Smooth muscle cell (in vitro differentiated cells): ENCODE measurements around the gene RPS6KA6. TPM values are rescaled to one million over a fixed set of nuclear protein-coding genes. Genes with fewer than 3 reads are reported as not detected.

Source experiments
- DNase-seq: peaks from one replicate; lab custom pipeline; 2025; ENCODE audit not compliant: unreplicated experiment; lab: John Stamatoyannopoulos, UW
- H2AFZ ChIP-seq: fragments of 200-600 bp; sonication (generic); 2 replicates; pipeline ENCODE4 v1.6.0; 2016; ENCODE audit warnings: antibody characterized with exemption, low read depth, mild to moderate bottlenecking
- H3F3A ChIP-seq: fragments of 200-600 bp; sonication (generic); 2 replicates; pipeline ENCODE4 v1.6.0; 2017; ENCODE audit warnings: antibody characterized with exemption, low read depth
- H3K27ac ChIP-seq: fragments of 200-600 bp; sonication (generic); 2 replicates; pipeline ENCODE4 v1.5.1; 2016; ENCODE audit warnings: low read depth, mild to moderate bottlenecking
- H3K27me3 ChIP-seq: fragments of 200-600 bp; sonication (generic); 2 replicates; pipeline ENCODE4 v1.6.1; 2016; ENCODE audit warnings: low read depth, mild to moderate bottlenecking
- H3K36me3 ChIP-seq: fragments of 200-600 bp; sonication (generic); 2 replicates; pipeline ENCODE4 v1.5.1; 2016; ENCODE audit warnings: low read depth
- H3K4me1 ChIP-seq: fragments of 200-600 bp; sonication (generic); 2 replicates; pipeline ENCODE4 v1.5.1; 2016; ENCODE audit warnings: low read depth
- H3K4me2 ChIP-seq: fragments of 200-600 bp; sonication (generic); 2 replicates; pipeline ENCODE4 v1.6.0; 2016; ENCODE audit warnings: mild to moderate bottlenecking
- H3K4me3 ChIP-seq: fragments of 200-600 bp; sonication (generic); 2 replicates; pipeline ENCODE4 v1.5.1; 2016; ENCODE audit warnings: mild to moderate bottlenecking
- H3K79me2 ChIP-seq: fragments of 200-600 bp; sonication (generic); 2 replicates; pipeline ENCODE4 v1.6.0; 2016; ENCODE audit warnings: low read depth, mild to moderate bottlenecking
- H3K9ac ChIP-seq: fragments of 200-600 bp; sonication (generic); 2 replicates; pipeline ENCODE4 v1.6.0; 2016; ENCODE audit warnings: low read depth
- H3K9me3 ChIP-seq: fragments of 200-600 bp; sonication (generic); replicated peaks from 2 replicates; pipeline ENCODE4 v1.5.1; 2016; ENCODE audit warnings: low read depth
- H4K20me1 ChIP-seq: fragments of 200-600 bp; sonication (generic); 2 replicates; pipeline ENCODE4 v1.6.0; 2016; ENCODE audit warnings: low read depth
- CTCF ChIP-seq: fragments of 200-600 bp; sonication (generic); IDR thresholded peaks from 2 replicates; pipeline ENCODE4 v1.5.1; 2017; ENCODE audit warnings: borderline replicate concordance, mild to moderate bottlenecking, antibody characterized with exemption; ENCODE audit not compliant: insufficient read depth, poor library complexity, severe bottlenecking
- WGBS: methylation state at CpG from one replicate; pipeline ENCODE4 v1.1.7; 2016; ENCODE audit warnings: low lambda C conversion rate; 5-methylcytosine and 5-hydroxymethylcytosine counted together
- polyA plus RNA-seq: library from polyadenylated mRNA; unstranded; fragments of >200 nt; fragmentation: Nextera tagmentation; extraction: Ambion mirVana; gene quantifications from 2 replicates; pipeline ENCODE4 v1.2.1, GENCODE V29; 2016
- total RNA-seq: library from RNA; depleted of rRNA; stranded (reverse); fragments of >200 nt; gene quantifications from 2 replicates; pipeline ENCODE4 v1.2.3, GENCODE V29; 2014

Gene RPS6KA6
- total and polyA plus RNA-seq, 2 experiments from 2014 or later, result 0.98 to 4.4 TPM

GRCh38 chrX:84144281-84144680, 43.7 kb downstream of the RPS6KA6 start:
- Histone ChIP-seq H3F3A (no peaks in the 10 kb centered on the region), H3K9me3 (no peaks in the 10 kb centered on the region), H3K4me1 (no peaks in the 10 kb centered on the region), H4K20me1 (no peaks in the 10 kb centered on the region), H3K4me2 (no peak overlapping the region), H3K79me2 (no peaks in the 10 kb centered on the region), H3K27ac (no peak overlapping the region), H3K4me3 (no peak overlapping the region), H3K36me3 (no peaks in the 10 kb centered on the region), H3K27me3 (no peaks in the 10 kb centered on the region), H3K9ac (no peak overlapping the region), H2AFZ (no peak overlapping the region)
- no peak for DNase-seq
- TF ChIP-seq CTCF, result no peak
- 79% methylated on average over 1 of the region's 1 CpG for WGBS

- Histone ChIP-seq H3K9me3 (no peaks in the 10 kb centered on the region), H3K27ac (no peak overlapping the region), H3K4me3 (no peak overlapping the region), H3K36me3 (no peaks in the 10 kb centered on the region), H3K27me3 (no peaks in the 10 kb centered on the region), H3K79me2 (no peaks in the 10 kb centered on the region), H4K20me1 (no peaks in the 10 kb centered on the region), H3K4me2 (no peak overlapping the region), H3K4me1 (no peaks in the 10 kb centered on the region), H2AFZ (no peak overlapping the region), H3K9ac (no peak overlapping the region), H3F3A (no peaks in the 10 kb centered on the region)
- no peak for DNase-seq
- TF ChIP-seq CTCF, result no peak
- WGBS, result 58% methylated on average over 2 of the region's 2 CpGs
These were observed 55.0 kb downstream of the RPS6KA6 start for GRCh38 chrX:84133023-84133422.

GRCh38 chrX:84123585-84123984, 64.4 kb downstream of the RPS6KA6 start:
- no peak overlapping the region for H2AFZ ChIP-seq
- H3K36me3 ChIP-seq, result no peaks in the 10 kb centered on the region
- H3K9ac ChIP-seq, result no peak overlapping the region
- 83% methylated on average over 4 of the region's 4 CpGs for WGBS
- H3K4me1 ChIP-seq, result no peaks in the 10 kb centered on the region
- TF ChIP-seq CTCF, result no peak
- no peaks in the 10 kb centered on the region for H3K79me2 ChIP-seq
- DNase-seq, result no peak
- no peak overlapping the region for H3K4me2 ChIP-seq
- H4K20me1 ChIP-seq, result no peaks in the 10 kb centered on the region
- no peak overlapping the region for H3K27ac ChIP-seq
- H3K9me3 ChIP-seq, result no peaks in the 10 kb centered on the region
- no peaks in the 10 kb centered on the region for H3K27me3 ChIP-seq
- H3F3A ChIP-seq, result no peaks in the 10 kb centered on the region
- H3K4me3 ChIP-seq, result no peak overlapping the region

- H4K20me1 ChIP-seq, result no peaks in the 10 kb centered on the region
- no peak for DNase-seq
- H3K4me2 ChIP-seq, result no peak overlapping the region
- no peaks in the 10 kb centered on the region for H3K4me1 ChIP-seq
- no peak overlapping the region for H3K9ac ChIP-seq
- TF ChIP-seq CTCF, result no peak
- no peak overlapping the region for H3K27ac ChIP-seq
- no peak overlapping the region for H3K4me3 ChIP-seq
- no peaks in the 10 kb centered on the region for H3K79me2 ChIP-seq
- peaks cover 8% of the 10 kb centered on the region for H3K9me3 ChIP-seq
- H3K27me3 ChIP-seq, result no peaks in the 10 kb centered on the region
- no peaks in the 10 kb centered on the region for H3F3A ChIP-seq
- no peak overlapping the region for H2AFZ ChIP-seq
- peaks cover 3% of the 10 kb centered on the region for H3K36me3 ChIP-seq
These were observed 69.2 kb downstream of the RPS6KA6 start for GRCh38 chrX:84118769-84119168.
